Fibroblast of skin of left quadriceps (primary cell): Measurements from ENCODE around the gene POLDIP2.

Experiments used
- DNase-seq, 2 experiments: peaks; one replicate each; pipeline ENCODE4 v3.0.0-alpha.2; 2013; ENCODE audit warnings: low read depth in 2 of 2

The POLDIP2 gene

DNA sequence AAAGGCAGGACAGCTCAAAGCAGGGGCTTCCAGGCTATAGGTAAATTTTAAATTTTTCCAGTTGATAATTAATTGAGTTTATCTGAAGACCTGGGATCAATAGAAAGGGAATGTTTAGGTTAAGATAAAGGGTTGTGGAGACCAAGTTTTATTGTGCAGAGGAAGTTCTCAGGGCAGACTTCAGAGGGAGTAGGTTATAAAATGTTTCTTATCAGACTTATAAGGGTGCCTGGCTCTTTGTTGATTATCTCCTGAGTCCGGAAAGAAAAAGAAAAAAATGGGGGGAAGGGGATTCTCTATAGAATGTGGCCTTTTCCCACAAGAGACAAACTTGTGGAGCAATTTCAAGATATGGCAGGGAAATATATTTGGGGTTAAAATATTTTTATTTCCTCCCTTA lies 32.8 kb upstream of the POLDIP2 start:
- DNase-seq: no peak

DNA sequence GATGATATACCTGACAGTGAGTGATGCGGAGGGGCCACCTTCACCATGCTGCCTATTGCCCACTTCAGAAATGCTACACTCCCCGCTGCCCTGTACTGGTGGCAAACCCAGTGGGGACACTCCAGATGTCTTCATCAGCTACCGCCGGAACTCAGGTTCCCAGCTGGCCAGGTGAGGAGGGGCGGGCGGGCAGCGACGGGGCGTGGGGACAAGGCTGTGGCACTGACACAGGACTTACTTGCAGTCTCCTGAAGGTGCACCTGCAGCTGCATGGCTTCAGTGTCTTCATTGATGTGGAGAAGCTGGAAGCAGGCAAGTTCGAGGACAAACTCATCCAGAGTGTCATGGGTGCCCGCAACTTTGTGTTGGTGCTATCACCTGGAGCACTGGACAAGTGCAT lies 30.8 kb upstream of the POLDIP2 start:
- DNase-seq: no peak

DNA sequence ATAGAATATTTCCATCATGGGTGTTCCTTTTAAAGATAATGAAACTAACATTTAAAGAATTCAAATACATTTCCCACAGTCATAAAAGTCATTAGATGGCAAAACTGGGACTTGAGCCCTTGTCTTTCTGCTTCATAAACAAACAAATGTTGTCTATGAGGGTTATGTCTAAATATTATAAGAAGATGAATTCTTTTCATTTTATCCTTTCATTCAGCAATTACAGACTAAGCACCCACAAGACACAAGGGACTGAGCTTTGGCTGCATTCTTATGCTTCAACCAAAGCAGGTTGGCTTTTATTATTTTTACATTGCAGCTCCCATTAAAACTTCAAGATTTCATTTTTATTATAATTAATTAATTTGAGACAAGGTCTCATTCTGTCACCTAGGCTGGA lies 29.1 kb upstream of the POLDIP2 start:
- DNase-seq: no peak

DNA sequence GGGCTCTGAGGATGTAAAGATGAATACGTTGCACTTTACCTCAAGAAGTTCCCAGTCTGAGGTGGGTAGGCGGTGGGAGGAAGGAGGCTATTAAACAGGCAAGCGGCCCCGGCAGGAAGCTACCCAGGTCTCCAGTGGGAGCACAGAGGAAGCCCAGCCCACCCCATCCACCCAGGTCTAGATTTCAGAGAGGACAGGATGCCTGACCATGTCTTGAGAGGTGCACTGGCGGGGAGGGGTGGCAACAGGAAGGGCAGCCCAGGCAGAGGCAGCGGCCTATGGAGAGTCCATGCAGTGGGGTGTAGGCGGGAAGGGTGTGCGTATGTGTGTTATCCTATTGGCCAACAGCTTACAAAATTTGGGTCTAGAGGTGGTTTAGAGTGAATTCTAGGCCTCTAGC lies 28.1 kb upstream of the POLDIP2 start:
- no peak for DNase-seq

DNA sequence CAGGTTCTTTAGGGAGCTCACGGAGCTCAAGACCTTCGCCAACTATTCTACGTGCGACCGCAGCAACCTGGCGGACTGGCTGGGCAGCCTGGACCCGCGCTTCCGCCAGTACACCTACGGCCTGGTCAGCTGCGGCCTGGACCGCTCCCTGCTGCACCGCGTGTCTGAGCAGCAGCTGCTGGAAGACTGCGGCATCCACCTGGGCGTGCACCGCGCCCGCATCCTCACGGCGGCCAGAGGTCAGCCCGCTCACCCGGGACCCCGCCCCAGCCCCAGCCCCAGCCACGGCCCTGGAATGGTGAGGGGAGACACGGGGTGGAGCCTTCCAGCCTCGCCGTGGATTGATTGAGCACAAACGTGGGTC lies 27.7 kb upstream of the POLDIP2 start:
- DNase-seq: no peak

DNA sequence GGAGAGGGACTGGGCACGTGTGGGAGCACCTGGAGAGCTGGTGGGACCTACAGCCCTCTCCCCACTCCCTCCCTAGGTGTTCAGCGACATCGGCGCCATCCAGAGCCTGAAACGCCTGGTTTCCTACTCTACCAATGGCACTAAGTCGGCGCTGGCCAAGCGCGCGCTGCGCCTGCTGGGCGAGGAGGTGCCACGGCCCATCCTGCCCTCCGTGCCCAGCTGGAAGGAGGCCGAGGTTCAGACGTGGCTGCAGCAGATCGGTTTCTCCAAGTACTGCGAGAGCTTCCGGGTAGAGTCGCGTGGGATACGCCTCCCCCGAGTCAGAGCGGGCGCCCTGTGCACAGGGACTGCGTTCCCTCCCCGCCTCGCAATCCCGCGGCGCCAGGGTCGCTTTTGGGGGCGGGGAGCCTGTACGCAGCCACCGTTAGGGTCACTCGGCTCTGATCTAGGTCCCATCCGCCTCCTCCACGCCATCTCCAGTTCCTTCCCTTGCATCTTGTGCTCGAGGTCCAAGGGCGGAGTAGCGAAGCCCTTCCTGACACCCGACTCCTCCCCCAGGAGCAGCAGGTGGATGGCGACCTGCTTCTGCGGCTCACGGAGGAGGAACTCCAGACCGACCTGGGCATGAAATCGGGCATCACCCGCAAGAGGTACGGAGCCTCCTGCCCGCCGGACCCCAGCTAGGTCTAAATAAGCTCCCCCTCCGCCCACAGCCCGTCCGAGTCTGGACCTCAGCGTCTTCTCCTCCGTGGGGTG lies 27.1 kb upstream of the POLDIP2 start:
- no peak for DNase-seq

DNA sequence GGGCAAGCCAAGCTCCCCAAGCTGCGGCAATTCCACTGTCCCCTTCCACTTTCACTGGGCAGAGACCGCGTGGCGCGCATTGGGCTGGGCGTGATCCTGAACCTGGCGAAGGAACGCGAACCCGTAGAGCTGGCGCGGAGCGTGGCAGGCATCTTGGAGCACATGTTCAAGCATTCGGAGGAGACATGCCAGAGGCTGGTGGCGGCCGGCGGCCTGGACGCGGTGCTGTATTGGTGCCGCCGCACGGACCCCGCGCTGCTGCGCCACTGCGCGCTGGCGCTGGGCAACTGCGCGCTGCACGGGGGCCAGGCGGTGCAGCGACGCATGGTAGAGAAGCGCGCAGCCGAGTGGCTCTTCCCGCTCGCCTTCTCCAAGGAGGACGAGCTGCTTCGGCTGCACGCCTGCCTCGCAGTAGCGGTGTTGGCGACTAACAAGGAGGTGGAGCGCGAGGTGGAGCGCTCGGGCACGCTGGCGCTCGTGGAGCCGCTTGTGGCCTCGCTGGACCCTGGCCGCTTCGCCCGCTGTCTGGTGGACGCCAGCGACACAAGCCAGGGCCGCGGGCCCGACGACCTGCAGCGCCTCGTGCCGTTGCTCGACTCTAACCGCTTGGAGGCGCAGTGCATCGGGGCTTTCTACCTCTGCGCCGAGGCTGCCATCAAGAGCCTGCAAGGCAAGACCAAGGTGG lies 24.0 kb upstream of the POLDIP2 start:
- DNase-seq: no peak

DNA sequence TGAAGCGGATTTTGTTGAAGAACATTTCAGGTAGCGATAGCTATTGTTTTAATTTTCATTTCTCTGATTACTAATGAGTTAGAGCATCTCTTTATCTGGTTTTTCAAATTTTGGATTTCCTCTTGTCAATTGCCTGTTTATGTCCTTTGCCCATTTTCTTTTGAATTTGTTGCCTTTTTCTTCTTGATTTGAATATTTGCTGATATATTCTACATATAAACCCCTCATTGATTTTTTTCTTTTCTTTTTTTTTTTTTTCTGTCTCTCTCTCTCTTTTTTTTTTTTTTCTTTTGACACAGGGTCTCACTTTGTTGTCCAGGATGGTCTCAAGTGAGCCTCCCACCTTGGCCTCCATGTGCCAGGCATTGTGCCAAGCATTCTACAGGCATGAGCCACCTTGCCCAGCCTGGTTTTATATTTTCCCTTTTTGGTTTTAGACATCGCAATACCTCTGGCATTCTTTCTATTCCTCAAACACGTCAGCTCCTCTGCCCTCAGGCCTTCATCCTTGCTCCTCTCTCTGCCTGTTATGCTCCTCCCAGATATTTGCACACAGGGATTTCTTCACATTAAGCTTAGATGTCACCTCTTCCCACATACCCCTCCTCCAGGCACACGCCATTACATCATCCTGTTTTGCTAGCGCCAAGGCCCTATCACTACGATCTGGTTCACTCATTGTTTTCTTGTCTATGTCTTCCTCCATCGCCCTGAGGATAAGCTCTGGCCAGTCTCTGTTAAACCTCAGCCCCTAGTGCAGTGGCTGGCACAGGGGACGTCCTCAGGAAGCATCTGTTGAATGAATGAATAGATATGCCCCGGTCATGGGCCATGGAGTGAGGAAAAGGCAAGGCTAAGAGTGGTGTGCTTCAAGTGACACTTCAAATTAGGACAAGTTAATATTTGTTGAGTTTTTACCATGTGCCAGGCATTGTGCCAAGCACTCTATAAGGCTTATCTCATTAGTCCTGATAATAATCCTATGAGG lies 22.8 kb upstream of the POLDIP2 start:
- no peak for DNase-seq

DNA sequence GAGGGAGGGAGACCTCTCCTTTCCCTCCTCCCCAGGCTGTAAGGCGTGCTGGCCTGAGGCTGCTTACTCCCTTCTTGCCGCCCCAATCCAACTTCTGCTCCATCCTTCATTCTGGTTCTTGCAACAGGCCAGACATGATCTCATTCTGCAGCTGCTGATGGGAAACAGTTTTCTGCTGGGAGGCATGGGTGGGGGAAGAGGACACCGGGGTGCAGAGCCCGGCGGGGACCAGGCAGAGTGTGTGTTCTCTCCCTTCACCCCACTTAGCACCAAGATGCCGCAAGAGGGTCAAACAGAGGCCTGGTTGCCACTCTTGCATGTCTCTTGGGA lies 15.6 kb upstream of the POLDIP2 start:
- no peak for DNase-seq

DNA sequence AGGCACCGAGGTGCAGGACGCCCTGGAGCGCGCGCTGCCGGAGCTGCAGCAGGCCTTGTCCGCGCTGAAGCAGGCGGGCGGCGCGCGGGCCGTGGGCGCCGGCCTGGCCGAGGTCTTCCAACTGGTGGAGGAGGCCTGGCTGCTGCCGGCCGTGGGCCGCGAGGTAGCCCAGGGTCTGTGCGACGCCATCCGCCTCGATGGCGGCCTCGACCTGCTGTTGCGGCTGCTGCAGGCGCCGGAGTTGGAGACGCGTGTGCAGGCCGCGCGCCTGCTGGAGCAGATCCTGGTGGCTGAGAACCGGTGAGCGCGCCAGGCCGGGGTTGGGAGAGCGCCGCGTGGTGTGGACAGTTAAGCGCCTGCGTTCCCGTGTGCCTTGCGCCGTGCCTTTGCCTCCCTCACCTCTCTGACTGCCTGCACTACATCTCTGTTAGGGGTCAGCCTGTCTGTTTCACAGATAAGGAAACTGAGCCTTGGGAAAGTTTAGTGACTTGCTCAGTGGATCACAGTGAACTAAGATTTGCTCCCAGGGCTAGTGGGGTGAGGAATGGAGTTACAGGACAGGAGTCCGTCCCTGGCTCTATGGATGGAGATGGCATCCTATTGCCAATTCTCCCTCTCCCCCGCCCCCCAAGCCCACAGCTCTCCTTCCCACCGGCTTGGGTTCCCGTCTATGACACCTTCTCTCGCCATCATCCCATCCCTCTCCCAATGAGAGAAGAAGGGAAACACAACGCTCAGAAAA lies 15.0 kb upstream of the POLDIP2 start:
- DNase-seq: no peak

DNA sequence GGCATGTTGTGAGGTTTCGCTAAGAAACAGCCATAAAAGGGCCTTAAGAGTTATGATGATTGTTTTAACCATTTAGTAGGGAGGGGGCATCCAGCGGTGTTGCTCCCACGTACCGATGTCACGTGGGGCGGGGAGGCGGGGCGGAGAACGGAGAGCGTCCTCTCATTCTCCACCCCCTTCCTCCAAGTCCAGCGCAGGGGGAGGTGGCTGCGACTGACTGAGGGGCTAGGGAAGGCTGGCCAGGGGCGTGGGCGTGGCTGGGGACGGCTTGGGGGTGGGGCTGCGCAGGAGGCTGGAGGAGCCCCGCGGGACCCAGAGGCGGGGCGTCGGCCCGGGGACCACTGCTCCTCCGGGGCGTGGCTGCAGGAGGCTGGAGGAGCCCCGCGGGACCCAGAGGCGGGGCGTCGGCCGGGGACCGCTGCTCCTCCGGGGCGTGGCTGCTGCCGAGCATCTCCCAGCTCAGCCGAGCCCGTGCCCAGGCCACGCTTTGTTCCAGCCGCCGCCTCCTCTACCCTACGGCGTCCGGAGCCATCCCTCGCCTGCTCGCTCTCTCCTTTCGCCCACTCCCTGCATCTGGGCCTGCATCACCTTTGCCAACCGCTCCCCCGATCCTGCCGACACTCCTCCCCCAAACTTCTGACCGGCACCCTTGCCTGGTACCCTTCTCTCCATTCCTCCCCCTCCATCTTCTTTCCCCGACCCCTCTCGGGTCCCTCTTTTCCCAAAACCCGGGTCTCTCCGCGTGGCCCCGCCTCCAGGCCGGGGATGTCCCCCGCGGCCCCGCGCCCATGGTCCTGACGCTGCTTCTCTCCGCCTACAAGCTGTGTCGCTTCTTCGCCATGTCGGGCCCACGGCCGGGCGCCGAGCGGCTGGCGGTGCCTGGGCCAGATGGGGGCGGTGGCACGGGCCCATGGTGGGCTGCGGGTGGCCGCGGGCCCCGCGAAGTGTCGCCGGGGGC lies 14.2 kb upstream of the POLDIP2 start, which contains the start of gene SARM1:
Gene SARM1, plus strand, starts transcription at position 450 of the 958 bp plus-strand sequence. Its CDS starts 339 bp downstream, at position 789.
- DNase-seq: peak; percentile 84 to 85

DNA sequence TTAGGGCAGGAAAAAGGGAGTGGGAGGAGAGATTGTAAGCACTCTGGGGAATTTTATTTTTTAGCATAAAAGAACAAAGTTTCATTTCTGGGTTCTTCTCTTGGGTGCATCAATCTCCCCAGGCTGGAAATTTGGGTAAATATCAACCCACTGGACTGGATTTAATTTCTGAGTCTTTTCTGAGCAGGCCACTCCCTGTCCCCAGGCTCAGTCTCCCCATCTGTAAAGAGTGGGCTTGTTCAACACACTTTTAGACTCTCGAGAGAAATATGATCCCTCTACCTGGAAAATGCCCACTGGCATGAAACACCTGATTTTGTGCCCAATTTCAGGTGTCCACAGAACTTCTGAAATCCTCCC lies 13.4 kb upstream of the POLDIP2 start:
- DNase-seq: no peak

DNA sequence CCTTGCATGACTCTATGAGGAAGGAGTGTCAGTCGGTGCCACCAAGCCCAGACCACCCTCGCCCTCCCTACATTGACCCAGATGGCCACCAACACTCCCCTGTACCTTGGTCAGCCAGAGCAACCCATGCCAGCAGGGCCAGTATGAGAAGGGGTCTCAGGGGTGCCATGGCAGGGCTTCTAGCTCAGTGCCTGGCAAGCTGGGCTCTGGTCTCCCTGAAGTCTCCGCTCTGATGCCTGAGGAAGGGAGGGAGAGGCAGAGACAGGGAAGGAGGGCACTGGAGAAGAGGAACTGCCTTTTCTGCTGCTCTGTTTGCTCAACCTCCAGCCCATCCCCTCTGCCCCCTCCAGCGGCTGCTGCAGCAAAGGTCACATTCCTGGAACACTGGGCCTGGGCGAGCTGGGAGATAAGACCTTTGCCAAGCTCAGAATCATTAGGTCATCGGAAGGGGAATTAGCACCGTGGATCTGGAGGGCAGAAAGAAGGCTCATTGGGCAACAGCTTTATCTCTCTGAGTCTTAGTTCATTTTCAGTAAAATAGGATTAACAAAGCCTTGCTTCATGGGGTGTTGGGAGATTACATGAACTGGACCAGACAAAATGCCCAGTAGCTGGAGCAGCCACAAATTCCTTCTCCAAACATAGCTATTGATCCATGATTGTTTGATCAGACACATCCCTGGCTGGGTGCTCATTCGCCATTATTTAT lies 12.9 kb upstream of the POLDIP2 start, which contains the start of gene VTN:
Gene VTN, minus strand, starts transcription at position 273 of the 709 bp plus-strand sequence. Its CDS starts 104 bp downstream, at position 169.
- no peak for DNase-seq

DNA sequence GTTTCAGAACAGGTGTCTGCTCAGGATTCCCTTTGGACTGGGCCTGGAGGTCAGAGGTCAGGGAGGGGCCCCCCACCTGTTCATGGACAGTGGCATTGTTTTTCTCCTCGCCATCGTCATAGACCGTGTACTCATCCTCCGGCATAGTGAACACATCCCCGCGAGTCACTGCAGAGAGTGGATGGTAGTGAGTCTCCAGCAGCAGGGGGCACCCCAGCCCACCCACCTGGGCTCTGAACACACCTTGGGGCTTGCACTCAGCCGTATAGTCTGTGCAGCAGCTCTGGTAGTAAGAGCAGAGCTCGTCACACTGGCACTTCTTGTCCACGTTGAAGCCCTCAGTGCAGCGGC lies 12.3 kb upstream of the POLDIP2 start:
- no peak for DNase-seq

DNA sequence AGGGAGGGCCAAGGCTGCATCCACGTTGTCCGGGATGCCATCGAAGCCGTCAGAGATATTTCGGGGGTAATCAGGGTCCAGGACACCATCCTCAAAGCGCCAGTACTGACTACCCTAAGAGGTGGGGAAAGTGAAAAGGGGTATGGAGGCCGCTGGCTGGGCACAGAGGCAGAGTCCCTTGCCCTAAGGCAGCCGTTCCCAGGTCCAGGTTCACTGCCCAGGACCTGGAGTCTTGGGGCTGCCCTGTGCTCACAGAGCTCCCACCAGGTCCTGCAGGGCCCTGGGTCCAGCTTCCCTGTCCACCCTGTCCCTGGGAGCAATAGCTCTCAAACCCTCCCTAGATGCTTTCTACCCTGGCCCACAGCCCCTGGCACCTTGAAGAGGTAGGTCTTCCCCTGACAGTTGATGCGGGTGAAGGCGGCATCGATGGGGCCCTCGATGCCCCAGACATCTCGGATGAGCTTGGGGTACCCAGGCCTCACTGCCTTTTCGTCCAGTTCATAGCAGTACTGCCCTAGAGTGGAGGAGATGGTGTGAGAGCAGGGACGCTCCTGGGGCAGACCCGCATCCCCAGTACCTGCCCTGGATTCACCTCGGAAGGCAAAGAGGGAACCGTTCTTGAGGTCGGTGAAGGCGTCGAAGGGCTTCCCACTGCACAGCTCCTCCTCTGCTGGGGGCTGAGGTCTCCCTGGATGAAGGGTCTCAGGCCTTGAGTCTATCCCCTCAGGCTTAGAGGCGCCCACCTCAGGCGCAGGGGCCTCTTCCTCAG lies 11.8 kb upstream of the POLDIP2 start:
- DNase-seq: no peak

DNA sequence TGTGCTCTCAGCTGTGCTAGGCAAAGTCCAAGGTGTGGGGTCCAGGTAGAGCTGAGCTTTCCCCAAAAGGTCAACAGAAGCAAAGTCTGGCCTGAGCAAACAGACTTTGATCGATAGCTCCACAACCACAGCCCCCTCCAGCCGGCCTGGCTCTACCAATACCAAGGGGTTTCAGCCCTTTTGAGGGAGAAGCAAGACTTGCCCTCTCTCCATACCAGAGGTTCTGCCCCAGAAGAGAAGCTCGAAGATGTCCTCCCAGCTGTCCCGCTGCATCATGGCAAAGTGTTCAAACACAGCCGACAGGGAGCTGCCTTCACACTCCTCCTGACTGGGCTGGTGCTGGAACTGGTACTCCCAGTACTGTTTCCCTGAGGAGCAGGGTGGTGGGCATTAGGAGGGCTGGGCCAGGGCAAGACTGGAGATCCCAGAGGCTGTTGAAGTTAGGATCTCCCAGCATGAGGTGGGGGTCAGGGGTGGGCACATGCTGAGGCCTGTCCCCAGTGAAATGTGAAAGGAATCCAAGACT lies 11.0 kb upstream of the POLDIP2 start:
- DNase-seq: no peak

DNA sequence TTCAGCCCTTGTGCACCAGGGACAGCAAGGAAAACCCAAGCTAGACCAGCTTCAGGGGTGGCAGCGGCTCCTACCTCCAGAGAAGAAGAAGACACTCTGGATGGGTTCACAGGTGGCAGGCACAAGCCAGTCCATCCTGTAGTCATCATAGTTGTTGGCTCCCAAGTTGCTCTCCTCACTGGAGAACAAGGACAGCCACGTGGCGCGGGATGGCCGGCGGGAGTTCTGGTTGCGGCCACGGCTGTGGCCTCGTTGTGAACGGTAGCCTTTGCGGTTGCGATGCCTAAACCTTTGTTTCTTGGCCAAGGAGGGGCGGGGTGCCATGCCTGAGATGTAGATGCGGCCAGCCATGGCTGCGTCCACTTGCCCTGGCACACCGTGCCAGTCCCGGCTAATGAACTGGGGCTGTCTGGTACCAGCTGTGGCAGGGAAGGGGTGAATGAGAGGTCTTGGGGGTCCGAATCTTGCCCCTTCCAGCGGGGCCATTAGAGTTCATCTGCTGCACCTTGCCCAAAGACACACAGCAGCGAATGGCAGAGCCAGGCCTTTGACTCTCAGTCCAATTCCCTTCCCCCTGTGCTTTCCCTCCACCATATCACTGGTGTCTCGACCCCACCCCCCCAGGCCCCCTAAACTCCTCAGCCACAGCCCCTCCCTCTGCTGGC lies 10.4 kb upstream of the POLDIP2 start:
- DNase-seq: no peak

DNA sequence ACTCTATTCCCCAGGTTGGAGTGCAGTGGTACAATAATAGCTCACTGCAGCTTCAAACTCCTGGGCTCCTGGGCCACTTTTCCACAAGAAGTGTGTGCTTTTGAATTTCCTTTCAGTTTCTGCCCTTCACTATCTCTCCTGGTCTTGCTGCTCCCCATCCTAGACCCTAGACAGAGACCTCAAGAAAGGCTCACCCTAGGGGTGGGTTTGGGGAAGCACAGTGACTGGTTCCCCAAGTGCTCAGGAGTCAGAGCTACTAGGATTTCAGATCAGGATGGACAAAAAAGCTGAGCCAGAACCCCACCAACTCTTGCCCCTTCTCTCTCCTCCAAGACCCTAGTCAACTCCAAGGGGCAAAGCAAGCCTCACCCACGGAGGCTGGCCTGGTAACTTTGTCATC lies 9.3 kb upstream of the POLDIP2 start:
- DNase-seq: no peak
